NCI-H82 treated with DMSO at 0.1 percent for 48 hours (cell line): ENCODE results near the gene GABRR2.
"Not testable (repeated sequence)": the region's sequence is repeated elsewhere in the genome, so short reads cannot be mapped to it uniquely, and the experiment has no call there.

Experiments used
- DNase-seq: peaks from one replicate; lab custom pipeline; 2025; ENCODE audit not compliant: unreplicated experiment; lab: John Stamatoyannopoulos, UW

GABRR2 gene

GRCh38 chr6:89260310-89260709 lies 54.8 kb downstream of the GABRR2 start:
- no peak for DNase-seq

DNA sequence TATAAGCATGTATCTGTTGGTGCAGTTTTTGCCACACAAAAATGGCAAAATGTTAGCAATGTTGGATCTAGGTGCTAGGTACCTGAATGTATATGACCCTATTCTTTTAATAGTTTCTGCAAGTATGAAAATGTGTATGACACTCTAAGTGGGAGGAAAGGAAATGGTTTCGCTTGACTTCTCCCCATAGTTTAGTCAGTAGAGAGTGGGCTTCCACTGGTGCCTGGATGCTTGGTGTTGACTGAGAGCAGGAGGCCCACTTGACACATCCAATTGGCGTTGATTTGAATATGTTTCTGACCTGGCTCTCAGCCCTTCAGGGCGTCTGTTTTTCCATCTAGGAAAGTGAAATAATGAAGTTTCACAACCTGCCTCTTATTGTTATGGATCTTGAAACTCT lies 56.2 kb downstream of the GABRR2 start:
- DNase-seq, result no peak

DNA sequence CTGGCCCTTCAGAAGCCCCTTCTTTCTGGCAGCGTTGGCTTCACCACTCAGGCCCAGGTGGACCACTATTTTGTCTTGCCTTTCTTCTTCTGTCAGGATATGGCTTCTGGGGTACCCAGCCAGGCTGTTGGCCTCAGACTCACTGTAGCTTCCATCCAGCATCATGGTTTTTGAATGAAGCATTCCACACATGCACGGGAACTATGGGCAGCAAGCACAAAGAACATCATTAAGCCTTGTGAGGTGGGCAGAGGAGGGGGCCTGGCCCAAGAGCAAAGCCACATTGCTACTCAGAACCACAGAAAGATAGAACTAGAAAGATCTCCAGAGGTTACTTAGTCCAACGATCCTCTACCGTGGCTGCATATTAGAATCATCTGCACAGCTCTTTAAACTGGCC lies 57.3 kb downstream of the GABRR2 start:
- DNase-seq, result no peak

DNA sequence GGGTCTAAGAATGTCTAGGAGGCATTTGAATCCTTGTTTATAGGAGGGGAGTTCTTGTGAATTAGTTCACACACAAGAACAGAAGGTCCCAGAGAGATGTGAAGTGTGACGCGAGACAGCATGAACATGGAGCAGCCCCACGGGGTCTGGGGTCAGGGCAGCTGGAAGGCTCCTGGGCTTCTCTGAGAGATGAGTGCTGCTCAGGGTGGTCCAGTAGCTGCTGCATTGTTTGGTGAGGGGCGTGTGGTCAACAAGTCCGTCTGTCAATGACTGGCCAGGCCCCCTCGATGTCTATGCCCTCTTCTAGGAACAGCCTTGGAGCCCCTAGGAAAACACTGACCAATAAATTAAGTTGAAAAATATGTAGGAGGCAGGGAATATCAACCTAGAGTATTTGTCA lies 57.8 kb downstream of the GABRR2 start:
- no peak for DNase-seq

- no peak for DNase-seq
These were observed 59.7 kb downstream of the GABRR2 start for GRCh38 chr6:89255417-89255816.

DNA sequence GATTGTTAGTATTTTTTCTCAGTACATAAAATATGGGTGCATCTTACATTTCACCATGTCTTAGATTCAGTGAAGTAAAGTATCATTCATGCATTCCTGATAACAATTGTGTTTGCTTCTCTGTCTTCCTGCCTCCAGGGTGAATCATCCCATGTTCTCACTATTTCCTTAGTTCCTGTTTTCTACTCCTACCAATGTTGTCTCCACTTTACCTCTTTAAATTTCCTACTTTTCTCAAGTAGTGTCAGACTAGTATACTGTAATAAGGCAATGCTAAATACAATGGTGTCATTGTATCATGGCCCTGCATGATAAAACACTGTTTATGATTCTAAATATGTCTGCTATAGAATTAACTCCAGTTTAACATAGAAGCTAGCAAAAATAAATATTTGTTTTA lies 60.5 kb downstream of the GABRR2 start:
- DNase-seq, result no peak

DNA sequence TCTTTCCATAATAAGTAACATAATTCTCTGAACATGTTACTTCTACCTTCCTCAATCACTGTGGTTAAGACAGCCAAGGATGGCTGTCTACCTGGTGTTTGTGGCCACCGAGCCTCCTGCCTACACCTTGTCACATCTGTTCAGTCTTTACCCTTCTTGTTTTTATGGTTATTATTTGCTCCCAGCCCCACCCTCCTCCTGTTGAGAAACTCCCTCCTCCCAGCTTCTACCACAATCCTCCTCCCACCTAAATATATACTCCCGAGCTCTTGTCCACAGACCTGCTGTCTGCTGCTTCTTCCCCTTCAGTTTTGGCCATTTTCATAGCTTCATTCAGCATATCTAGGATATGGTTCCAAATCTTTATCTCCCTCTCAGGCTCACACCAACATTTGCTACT lies 62.2 kb downstream of the GABRR2 start:
- DNase-seq, result no peak

DNA sequence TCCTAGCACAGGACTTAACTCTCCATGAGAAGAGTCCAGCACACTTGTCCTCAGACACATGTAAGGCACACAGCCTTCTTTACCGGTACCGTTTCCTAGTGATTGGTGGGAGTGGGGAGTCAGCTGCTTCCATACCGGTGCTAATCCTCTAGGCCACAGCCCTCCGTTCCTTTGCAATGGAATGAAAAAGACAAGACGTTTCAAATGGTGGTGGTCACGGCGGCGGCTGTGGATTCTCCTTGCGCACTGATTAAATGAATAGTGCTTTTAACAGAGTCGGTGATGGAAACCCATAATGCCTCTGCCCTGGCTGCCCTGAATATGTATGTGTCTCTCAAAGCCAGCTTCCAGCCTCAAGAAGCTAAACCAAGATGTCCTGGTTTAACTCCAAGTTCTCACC lies 63.1 kb downstream of the GABRR2 start:
- no peak for DNase-seq

- no peak for DNase-seq
These were observed 63.9 kb downstream of the GABRR2 start for GRCh38 chr6:89251170-89251569.

DNA sequence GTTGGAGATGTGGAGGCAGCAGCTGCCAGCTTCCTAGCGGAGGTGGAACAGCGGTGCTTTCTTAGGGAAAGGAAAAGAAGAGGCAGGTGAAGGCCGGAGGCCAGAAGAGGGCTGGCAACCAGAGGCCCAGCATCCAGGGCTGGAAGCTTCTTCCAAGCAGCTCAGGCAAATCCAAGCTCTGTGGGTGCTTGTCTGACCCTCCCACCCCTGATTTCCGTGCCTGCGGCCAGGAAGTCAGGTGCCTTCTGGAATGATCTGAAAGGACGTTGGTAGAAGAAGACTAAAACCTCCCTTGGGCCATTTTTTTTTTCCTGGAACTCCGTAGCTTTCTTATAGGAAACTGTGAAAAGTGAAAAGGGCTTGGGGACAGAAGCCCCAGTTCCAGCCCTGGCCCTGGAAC lies 64.9 kb downstream of the GABRR2 start:
- DNase-seq, result no peak

DNA sequence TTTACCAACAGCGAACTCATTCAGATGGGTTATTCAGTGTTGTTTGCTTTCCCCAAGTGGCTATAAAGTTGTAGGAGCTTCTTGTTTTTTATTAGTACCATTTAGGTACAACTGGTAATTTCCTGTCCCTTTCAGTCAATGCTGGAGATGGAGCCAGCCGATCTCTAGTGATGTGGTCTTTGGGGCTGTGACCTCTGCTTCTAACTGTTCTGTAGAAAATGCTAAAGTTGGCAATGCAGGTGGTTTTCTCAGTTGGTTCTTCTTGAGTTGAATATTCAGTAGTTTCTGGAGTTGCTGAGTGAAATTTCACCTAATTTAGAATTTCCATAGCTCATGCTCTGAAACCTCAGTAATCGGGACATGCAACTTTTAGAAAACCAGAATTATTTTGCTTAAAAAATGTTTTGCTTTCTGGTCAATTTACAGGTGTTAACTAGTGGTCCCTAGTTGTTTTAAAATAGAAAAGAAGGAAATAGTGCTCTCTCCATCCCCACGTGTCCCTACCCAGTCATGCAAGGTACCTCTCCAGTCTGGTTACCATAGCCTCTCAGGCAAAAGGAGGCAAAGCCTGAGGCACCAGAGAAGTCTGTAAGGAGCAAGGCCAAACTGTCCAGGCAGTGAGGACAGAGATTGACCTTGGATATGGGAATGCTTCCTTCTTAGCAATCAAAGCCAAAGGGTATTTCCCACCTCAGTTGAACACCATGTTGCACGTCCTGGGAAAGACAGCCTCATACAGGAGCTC lies 70.7 kb downstream of the GABRR2 start:
- no peak for DNase-seq

GRCh38 chr6:89243331-89243629 lies 71.8 kb downstream of the GABRR2 start:
- DNase-seq, result no peak

GRCh38 chr6:89242574-89243330 lies 72.3 kb downstream of the GABRR2 start:
- DNase-seq, result peak; percentile 19

GRCh38 chr6:89239338-89239737 lies 75.8 kb downstream of the GABRR2 start:
- no peak for DNase-seq

DNA sequence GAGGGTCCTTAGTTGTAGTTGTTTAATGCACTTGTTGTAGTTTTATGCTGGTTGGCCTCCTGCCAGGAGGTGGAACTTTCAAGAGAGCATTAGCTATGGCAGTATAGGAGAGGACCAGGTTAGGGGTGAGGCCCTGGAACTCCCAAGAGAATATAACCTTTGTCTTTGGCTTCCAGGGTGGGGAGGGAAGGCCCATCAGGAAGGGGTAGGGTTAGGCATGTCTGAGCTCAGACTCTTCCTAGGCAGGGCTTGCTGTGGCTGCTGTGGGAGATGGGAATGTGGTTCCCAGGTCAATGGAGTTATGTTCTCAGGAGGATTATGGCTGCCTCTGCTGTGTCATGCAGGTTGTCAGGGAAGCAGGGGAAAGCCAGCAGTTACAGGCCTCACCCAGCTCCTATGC lies 77.9 kb downstream of the GABRR2 start:
- DNase-seq, result no peak

GRCh38 chr6:89233605-89234004 lies 81.5 kb downstream of the GABRR2 start:
- not testable (repeated sequence) for DNase-seq

- DNase-seq, result no peak
These were observed 92.4 kb downstream of the GABRR2 start for GRCh38 chr6:89222712-89223039.

DNA sequence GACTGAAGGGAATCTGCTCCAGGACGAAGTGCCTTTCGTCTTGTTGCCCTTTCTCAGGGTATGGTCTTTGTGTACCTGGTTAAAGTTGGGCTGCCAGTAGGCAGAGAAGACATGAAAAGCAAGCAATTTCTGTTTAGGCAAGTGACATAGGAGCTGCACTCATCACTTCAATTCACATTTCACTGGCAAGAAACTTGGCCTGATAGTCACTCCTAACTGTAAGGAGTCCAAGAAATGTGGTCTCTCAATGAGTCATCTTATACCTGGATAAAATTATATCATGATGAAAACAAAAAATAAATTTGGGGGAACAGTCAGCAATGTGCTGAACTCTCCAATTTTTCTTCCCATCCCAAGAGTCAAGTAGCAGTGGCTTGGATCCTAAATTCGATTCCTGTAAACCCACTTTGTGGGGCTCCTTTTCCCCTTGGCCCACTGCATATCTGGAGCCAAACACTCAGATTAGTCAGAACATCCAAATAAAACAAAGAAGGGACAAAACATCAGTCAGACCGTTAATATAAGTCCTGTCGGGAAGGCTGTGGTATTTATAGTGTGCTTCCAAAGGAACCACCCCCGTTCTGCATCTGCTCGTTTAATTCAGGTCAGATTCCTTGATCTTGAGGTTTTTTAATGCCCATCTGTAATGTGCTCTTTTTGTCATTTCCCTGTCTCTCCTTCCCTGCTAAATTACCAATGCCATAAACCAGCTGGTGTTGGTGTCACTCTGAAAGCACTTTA lies 93.0 kb downstream of the GABRR2 start:
- no peak for DNase-seq

GRCh38 chr6:89221129-89221528 lies 94.0 kb downstream of the GABRR2 start:
- DNase-seq, result no peak

GRCh38 chr6:89217299-89217910 lies 97.7 kb downstream of the GABRR2 start, which contains the start of gene GABRR1:
TSS of gene GABRR1 (minus strand) at chr6:89217358. CDS start at chr6:89217322, 36 bp downstream.
- no peak for DNase-seq

DNA sequence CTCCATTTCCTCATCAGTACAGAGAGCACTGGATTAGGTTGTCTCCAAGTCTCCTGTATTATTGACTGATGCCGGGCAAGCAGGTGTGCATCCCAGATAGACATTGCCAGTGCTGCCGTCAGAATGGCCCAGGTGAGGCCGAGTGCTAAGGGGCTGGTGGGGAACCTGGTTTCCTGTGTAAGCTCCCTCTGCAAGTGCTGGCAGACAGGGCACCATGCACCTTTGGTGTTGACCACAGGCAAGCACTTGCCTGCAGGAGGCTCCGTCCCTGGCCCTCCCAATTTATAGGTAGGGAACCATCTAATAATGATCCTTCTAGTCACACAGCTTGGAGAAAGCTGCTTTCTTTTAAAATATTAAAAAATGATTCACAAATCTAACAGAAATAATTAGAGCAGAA lies 98.7 kb downstream of the GABRR2 start:
- DNase-seq, result no peak

- DNase-seq, result no peak
These were observed 99.7 kb downstream of the GABRR2 start for GRCh38 chr6:89215391-89215790.
